ENCODE results near the gene SESTD1.
"Not testable (repeated sequence)": the region's sequence is repeated elsewhere in the genome, so short reads cannot be mapped to it uniquely, and the experiment has no call there.

Gene SESTD1

DNA sequence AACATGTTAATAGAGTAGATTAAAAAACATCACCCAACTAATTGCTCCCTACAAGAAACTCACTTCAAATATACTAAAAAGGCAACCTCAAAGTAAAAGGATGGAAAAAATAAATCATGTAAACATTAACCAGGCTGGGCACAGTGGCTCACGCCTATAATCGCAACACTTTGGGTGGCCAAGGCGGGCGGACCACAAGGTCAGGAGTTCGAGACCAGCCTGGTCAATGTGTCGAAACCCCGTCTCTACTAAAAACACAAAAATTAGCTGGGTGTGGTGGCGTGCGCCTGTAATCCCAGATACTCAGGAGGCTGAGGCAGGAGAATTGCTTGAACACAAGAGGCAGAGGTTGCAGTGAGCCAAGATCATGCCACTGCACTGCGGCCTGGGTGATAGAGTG, 18.8 kb downstream of the SESTD1 start:
- not testable (repeated sequence) for H3K36me3 ChIP-seq (ENCODE audit: control insufficient read depth, insufficient read depth, low read length); H3K4me3 ChIP-seq (ENCODE audit: low read length); H3K27me3 ChIP-seq (ENCODE audit: control insufficient read depth, insufficient read depth, low read length); H3K9me3 ChIP-seq (ENCODE audit: control insufficient read depth, low read length); H3K9ac ChIP-seq (ENCODE audit: low read length); H3K4me1 ChIP-seq (ENCODE audit: control insufficient read depth, insufficient read depth, low read length)

DNA sequence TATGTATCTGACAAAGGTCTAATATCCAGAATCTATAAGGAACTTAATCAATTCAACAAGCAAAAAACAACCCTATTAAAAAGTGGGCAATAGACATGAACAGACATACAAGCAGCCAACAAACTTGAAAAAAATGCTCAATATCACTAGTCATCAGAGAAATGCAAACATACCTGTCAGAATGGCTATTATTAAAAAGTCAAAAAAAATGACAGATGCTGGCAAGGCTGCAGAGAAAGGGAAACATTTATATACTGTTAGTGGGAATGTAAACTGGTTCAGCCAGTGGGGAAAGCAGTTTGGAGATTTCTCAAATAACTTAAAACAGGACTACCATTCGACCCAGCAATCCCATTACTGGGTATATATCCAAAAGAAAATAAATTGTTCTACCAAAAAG, 21.6 kb downstream of the SESTD1 start:
- H3K4me3 ChIP-seq (ENCODE audit: low read length): no peak overlapping the region
- H3K9me3 ChIP-seq (ENCODE audit: control insufficient read depth, low read length): no peaks in the 10 kb centered on the region
- H3K9ac ChIP-seq (ENCODE audit: low read length): no peak overlapping the region
- no peaks in the 10 kb centered on the region for H3K27me3 ChIP-seq (ENCODE audit: control insufficient read depth, insufficient read depth, low read length)
- H3K36me3 ChIP-seq (ENCODE audit: control insufficient read depth, insufficient read depth, low read length): no peaks in the 10 kb centered on the region
- peaks cover 18% of the 10 kb centered on the region for H3K4me1 ChIP-seq (ENCODE audit: control insufficient read depth, insufficient read depth, low read length)

DNA sequence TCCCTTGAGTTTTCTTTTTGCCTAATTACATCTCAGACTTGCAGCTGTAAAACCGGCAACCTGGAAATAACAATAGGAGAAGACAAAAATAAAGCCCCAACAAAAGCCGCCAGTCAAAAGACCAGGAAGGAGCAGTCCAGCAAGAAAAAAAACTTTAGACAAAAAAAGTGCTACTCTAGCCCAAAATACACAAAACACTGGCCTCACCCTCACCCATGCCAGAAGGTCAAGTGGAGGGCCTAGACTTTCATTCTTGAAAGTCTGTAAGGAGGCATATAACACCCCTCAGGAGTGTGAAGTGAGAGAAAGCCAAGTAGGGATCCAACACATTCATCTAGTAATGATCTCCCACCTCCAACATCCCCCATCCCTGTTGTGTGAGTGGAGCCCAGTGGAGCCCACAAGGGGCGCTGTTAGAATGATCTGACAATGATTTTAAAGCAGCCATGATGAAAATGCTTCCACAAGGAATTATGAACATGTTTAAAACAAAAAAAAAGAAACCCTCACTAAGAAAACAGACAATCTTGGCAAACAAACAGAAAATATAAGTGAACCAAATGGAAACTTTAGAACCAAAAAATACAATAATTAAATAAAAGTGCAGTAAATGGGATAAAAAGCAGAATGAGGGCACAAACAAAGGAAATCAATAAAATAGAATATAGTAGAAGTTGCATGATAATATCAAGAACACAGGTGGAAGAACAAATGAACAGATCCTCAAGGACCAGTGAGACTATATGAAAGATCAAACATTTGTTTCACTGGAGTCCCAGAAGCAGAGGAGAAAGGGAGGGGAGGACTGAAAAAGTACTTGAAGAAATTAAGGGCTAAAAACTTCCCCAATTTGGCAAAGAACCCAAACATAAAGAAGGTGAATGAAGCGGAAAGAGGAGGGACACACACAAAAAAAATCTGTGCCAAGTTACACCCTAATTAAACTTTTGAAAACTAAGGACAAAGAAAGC, 23.9 kb downstream of the SESTD1 start:
- H3K9ac ChIP-seq (ENCODE audit: low read length): no peak overlapping the region
- H3K4me3 ChIP-seq (ENCODE audit: low read length): no peak overlapping the region
- peaks cover 13% of the 10 kb centered on the region for H3K4me1 ChIP-seq (ENCODE audit: control insufficient read depth, insufficient read depth, low read length)

DNA sequence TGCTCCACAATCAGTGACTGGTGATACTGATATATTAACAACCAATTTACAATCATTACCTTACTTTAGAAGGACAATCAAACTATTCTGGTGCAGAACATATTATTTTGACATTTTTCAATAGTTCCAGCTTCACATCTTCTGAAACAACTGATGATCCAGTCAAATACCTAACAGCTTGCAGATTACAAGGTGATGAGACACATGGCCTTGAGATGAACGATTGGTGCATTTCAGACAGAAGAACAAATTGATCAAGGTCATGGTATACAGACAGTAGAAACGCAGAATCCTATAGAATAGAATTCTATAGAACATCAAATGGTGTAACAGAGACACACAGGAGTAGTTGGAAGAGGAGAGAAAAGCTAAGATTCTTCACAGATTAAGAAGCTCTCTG, 24.8 kb downstream of the SESTD1 start:
- H3K9ac ChIP-seq (ENCODE audit: low read length): no peak overlapping the region
- H3K4me3 ChIP-seq (ENCODE audit: low read length): no peak overlapping the region
- no peaks in the 10 kb centered on the region for H3K27me3 ChIP-seq (ENCODE audit: control insufficient read depth, insufficient read depth, low read length)
- no peaks in the 10 kb centered on the region for H3K36me3 ChIP-seq (ENCODE audit: control insufficient read depth, insufficient read depth, low read length)
- H3K4me1 ChIP-seq (ENCODE audit: control insufficient read depth, insufficient read depth, low read length): peaks cover 13% of the 10 kb centered on the region
- no peaks in the 10 kb centered on the region for H3K9me3 ChIP-seq (ENCODE audit: control insufficient read depth, low read length)

More for the DNA sequence above, 23.9 kb downstream of the SESTD1 start:
- Histone ChIP-seq H3K27me3 (ENCODE audit: control insufficient read depth, insufficient read depth, low read length) (no peaks in the 10 kb centered on the region), H3K9me3 (ENCODE audit: control insufficient read depth, low read length) (no peaks in the 10 kb centered on the region), H3K36me3 (ENCODE audit: control insufficient read depth, insufficient read depth, low read length) (no peaks in the 10 kb centered on the region)

- H3K4me1 ChIP-seq (ENCODE audit: control insufficient read depth, insufficient read depth, low read length): peaks cover 13% of the 10 kb centered on the region
- H3K36me3 ChIP-seq (ENCODE audit: control insufficient read depth, insufficient read depth, low read length): no peaks in the 10 kb centered on the region
- no peaks in the 10 kb centered on the region for H3K9me3 ChIP-seq (ENCODE audit: control insufficient read depth, low read length)
- H3K27me3 ChIP-seq (ENCODE audit: control insufficient read depth, insufficient read depth, low read length): no peaks in the 10 kb centered on the region
- no peak overlapping the region for H3K9ac ChIP-seq (ENCODE audit: low read length)
- H3K4me3 ChIP-seq (ENCODE audit: low read length): no peak overlapping the region
These were observed 25.4 kb downstream of the SESTD1 start for GRCh38 chr2:179239195-179239594.

GRCh38 chr2:179238027-179238426, 26.6 kb downstream of the SESTD1 start:
- H3K4me3 ChIP-seq (ENCODE audit: low read length): no peak overlapping the region
- no peaks in the 10 kb centered on the region for H3K9me3 ChIP-seq (ENCODE audit: control insufficient read depth, low read length)
- peaks cover 13% of the 10 kb centered on the region for H3K4me1 ChIP-seq (ENCODE audit: control insufficient read depth, insufficient read depth, low read length)
- no peaks in the 10 kb centered on the region for H3K36me3 ChIP-seq (ENCODE audit: control insufficient read depth, insufficient read depth, low read length)
- H3K27me3 ChIP-seq (ENCODE audit: control insufficient read depth, insufficient read depth, low read length): no peaks in the 10 kb centered on the region
- H3K9ac ChIP-seq (ENCODE audit: low read length): no peak overlapping the region

- Histone ChIP-seq H3K27me3 (ENCODE audit: control insufficient read depth, insufficient read depth, low read length) (no peaks in the 10 kb centered on the region), H3K4me3 (ENCODE audit: low read length) (no peak overlapping the region), H3K4me1 (ENCODE audit: control insufficient read depth, insufficient read depth, low read length) (peaks cover 13% of the 10 kb centered on the region)
These were observed 27.3 kb downstream of the SESTD1 start for GRCh38 chr2:179237209-179237946.

DNA sequence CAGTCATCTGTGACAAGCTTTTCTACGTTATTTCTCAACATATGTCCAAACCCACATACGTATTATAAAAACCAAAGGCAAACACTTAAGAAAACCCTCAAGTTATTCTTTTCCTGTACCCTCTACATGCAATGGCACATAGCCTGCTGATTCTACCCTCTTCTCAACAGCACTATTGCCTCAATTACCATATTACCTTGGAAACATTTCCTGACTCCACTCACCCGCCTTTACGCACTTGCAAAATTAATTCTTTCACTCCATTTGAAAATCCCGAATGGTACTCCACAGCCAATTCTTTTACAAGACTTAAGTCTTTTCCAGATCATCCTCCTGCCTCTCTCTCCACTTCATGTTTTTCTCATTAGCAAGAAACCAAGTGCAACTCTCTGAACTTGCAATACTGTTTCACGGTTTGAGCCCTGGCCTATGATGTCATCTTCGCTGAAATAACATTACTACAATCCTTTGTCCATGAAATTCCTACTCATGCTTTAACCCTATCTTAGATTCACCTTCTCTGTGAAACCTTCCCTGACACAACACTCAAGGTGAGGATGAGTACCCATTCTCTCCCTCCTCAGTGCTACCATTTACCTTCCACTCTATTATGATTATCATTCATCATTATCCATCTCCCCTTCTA, 29.0 kb downstream of the SESTD1 start:
- peaks cover 10% of the 10 kb centered on the region for H3K4me1 ChIP-seq (ENCODE audit: control insufficient read depth, insufficient read depth, low read length)
- H3K4me3 ChIP-seq (ENCODE audit: low read length): no peak overlapping the region
- no peaks in the 10 kb centered on the region for H3K27me3 ChIP-seq (ENCODE audit: control insufficient read depth, insufficient read depth, low read length)
- no peak overlapping the region for H3K9ac ChIP-seq (ENCODE audit: low read length)
- H3K36me3 ChIP-seq (ENCODE audit: control insufficient read depth, insufficient read depth, low read length): no peaks in the 10 kb centered on the region
- no peaks in the 10 kb centered on the region for H3K9me3 ChIP-seq (ENCODE audit: control insufficient read depth, low read length)

More at GRCh38 chr2:179237209-179237946, 27.3 kb downstream of the SESTD1 start:
- H3K9ac ChIP-seq (ENCODE audit: low read length): no peak overlapping the region
- no peaks in the 10 kb centered on the region for H3K9me3 ChIP-seq (ENCODE audit: control insufficient read depth, low read length)
- H3K36me3 ChIP-seq (ENCODE audit: control insufficient read depth, insufficient read depth, low read length): no peaks in the 10 kb centered on the region

DNA sequence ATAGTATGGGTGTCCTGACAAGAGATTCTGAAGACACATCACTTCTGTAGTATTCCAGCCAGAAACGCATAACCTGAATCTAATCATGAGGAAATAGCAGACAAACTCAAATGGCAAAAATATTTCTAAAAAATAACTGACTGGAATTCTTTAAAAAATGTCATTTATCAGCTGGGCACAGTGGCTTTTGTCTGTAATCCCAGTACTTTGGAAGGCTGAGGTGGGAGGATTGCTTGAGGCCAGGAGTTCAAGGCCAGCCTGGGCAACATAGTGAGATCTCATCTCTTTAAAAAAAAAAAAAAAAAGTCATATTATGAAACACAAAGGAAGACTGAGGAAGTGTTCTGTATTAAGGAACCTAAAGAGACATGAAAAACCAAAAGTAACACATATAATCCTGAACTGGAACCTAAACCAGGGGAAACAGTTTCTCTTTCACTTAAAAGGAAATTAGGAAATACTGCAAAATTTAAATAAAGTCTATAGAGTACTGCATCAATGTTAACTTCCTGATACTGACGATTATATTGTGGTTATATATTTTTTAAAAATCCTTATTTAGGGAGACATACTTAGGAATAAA, 29.9 kb downstream of the SESTD1 start:
- no peak overlapping the region for H3K4me3 ChIP-seq (ENCODE audit: low read length)
- no peaks in the 10 kb centered on the region for H3K9me3 ChIP-seq (ENCODE audit: control insufficient read depth, low read length)
- no peak overlapping the region for H3K9ac ChIP-seq (ENCODE audit: low read length)
- no peaks in the 10 kb centered on the region for H3K36me3 ChIP-seq (ENCODE audit: control insufficient read depth, insufficient read depth, low read length)
- H3K27me3 ChIP-seq (ENCODE audit: control insufficient read depth, insufficient read depth, low read length): no peaks in the 10 kb centered on the region
- peaks cover 6% of the 10 kb centered on the region for H3K4me1 ChIP-seq (ENCODE audit: control insufficient read depth, insufficient read depth, low read length)

GRCh38 chr2:179233626-179234430, 30.8 kb downstream of the SESTD1 start:
- H3K36me3 ChIP-seq (ENCODE audit: control insufficient read depth, insufficient read depth, low read length): no peaks in the 10 kb centered on the region
- H3K27me3 ChIP-seq (ENCODE audit: control insufficient read depth, insufficient read depth, low read length): no peaks in the 10 kb centered on the region
- H3K4me3 ChIP-seq (ENCODE audit: low read length): no peak overlapping the region

DNA sequence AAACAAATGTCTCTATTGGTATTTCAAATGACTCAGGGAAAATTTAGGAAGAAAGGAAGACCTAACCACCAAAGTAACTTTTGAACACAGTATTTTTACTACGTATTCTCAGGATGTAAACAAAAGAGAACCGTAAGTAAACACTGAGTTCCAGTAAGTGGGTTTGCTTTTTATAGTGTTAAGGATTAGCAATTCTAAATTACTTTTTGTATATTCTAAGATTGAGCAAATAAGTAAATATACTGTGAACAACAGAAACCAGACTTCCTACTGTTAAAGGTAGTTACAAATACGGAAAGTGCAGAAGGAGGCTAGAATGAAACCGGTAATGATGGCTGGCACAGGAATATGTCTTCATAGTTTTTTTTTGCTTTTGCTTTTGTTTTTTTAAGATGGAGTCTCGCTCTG, 31.5 kb downstream of the SESTD1 start:
- no peaks in the 10 kb centered on the region for H3K4me1 ChIP-seq (ENCODE audit: control insufficient read depth, insufficient read depth, low read length)
- H3K27me3 ChIP-seq (ENCODE audit: control insufficient read depth, insufficient read depth, low read length): no peaks in the 10 kb centered on the region
- H3K4me3 ChIP-seq (ENCODE audit: low read length): no peak overlapping the region
- no peaks in the 10 kb centered on the region for H3K9me3 ChIP-seq (ENCODE audit: control insufficient read depth, low read length)
- no peak overlapping the region for H3K9ac ChIP-seq (ENCODE audit: low read length)
- H3K36me3 ChIP-seq (ENCODE audit: control insufficient read depth, insufficient read depth, low read length): no peaks in the 10 kb centered on the region

More at GRCh38 chr2:179233626-179234430, 30.8 kb downstream of the SESTD1 start:
- Histone ChIP-seq H3K4me1 (ENCODE audit: control insufficient read depth, insufficient read depth, low read length) (no peaks in the 10 kb centered on the region), H3K9ac (ENCODE audit: low read length) (no peak overlapping the region), H3K9me3 (ENCODE audit: control insufficient read depth, low read length) (no peaks in the 10 kb centered on the region)

Measured in mucosa of stomach (tissue), 1 donor.